Activated T-helper 1 cell treated with anti-CD3 and anti-CD28 coated beads, Interleukin-12 subunit alpha, Interleukin-12 subunit beta, Interleukin-2, Interleukin-4 antibody, amounts not matched to agents 30 ng/mL and 10 ng/mL and 1 ng/mL, durations not matched to agents 14 hours and 24 hours and 36 hours (primary cell): ENCODE results near the gene ALDH1B1. TPM values are rescaled to one million over a fixed set of nuclear protein-coding genes. Genes with fewer than 3 reads are reported as not detected.

ENCODE experiments used
- DNase-seq: peaks from one replicate; pipeline ENCODE4 v3.0.0; 2021; ENCODE audit warnings: low spot score
- H3K27ac Mint-ChIP-seq: one replicate; pipeline ENCODE4 v1.8.0; 2021; ENCODE audit warnings: mild to moderate bottlenecking, mixed read lengths
- H3K27me3 Mint-ChIP-seq: one replicate; pipeline ENCODE4 v1.8.0; 2022; ENCODE audit warnings: mild to moderate bottlenecking, moderate library complexity, mixed read lengths; ENCODE audit not compliant: insufficient read depth
- H3K36me3 Mint-ChIP-seq: one replicate; pipeline ENCODE4 v1.8.0; 2021; ENCODE audit warnings: low read depth, mixed read lengths
- H3K4me1 Mint-ChIP-seq: one replicate; pipeline ENCODE4 v1.8.0; 2021; ENCODE audit warnings: low read depth, mixed read lengths
- H3K4me3 Mint-ChIP-seq: one replicate; pipeline ENCODE4 v1.8.0; 2021; ENCODE audit warnings: mild to moderate bottlenecking, moderate library complexity, mixed read lengths
- H3K9me3 Mint-ChIP-seq: one replicate; pipeline ENCODE4 v1.8.0; 2021; ENCODE audit warnings: mixed read lengths
- intact Hi-C: fragments of 100-400 bp; cut with micrococcal nuclease; formaldehyde crosslinking; loops from one replicate; pipeline ENCODE4 v1.15.1; 2024
- total RNA-seq: library from RNA; stranded (reverse); gene quantifications from 2 replicates; pipeline ENCODE4 v1.2.3, GENCODE V29; 2022

ALDH1B1 gene
- total RNA-seq, 1 donor from 2014 or later = 31.4 TPM

DNA sequence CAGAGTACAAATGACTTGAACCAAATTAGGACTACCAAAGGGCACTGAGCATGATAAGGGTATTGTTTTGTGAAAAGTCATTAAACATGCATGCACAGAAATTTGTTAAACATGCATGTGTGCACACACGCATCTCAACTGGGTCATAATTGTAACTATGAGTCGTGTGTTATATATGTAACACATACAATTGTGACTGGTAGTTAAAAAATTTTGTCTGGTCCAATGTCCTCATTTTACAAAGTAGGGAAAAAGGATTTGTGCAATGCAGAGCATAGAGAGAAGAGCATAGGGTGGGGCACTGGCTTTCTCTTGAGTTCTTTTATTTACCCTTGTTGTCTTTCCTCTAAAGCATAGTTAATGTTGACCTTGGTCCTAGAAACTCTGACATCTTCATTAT is 51.1 kb downstream of the ALDH1B1 start:
- Mint-ChIP-seq H3K4me3 (no peak overlapping the region), H3K27ac (no peak overlapping the region), H3K36me3 (no peaks in the 10 kb centered on the region), H3K9me3 (no peaks in the 10 kb centered on the region), H3K27me3 (peaks cover 10% of the 10 kb centered on the region), H3K4me1 (no peaks in the 10 kb centered on the region)
- DNase-seq = no peak
- intact Hi-C loops = no loop called here

DNA sequence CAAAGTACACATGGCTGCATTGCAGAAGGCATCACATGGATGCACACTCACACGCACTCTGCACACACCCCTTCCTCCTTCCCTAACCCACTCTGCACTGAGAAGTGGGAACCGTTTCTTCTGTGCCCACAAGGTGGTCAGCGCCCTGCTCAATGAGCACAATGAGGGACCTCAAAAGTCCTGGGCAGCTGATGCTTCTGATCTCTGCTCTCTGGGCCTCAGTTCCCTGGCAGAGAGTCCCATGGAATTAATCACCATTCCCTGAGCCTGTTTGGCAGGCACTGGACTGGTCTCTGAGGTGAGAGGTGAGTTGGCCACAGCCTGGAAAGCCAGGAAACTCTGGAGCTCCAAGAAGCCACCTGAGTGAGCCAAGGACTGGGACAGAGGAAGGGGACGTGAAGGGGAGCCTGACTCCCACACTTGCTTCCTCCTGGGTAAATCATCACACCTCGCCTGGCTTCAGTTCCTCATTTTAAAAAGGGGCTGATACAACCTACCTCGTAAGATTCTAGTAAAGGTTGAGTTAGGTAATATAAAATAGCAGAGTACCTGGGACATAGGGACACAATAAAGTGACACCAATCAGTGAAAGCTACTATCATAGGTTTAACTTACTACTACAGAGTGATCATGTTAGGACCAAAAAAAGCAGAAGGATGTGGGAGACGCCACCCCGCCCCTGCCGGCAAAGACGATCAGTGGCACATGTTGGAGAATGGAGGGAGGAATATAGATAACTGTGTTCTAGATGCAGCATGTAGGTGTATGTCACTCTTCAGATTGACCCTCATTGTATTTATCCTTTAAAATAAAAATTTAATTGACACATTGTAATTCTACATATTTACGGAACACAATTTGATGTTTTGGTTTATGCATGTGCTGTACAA is 52.9 kb downstream of the ALDH1B1 start:
- Mint-ChIP-seq H3K4me1 (no peaks in the 10 kb centered on the region), H3K4me3 (no peak overlapping the region), H3K27ac (no peak overlapping the region), H3K36me3 (no peaks in the 10 kb centered on the region), H3K9me3 (no peaks in the 10 kb centered on the region), H3K27me3 (peaks cover 12% of the 10 kb centered on the region)
- intact Hi-C loops = no loop called here
- no peak for DNase-seq

DNA sequence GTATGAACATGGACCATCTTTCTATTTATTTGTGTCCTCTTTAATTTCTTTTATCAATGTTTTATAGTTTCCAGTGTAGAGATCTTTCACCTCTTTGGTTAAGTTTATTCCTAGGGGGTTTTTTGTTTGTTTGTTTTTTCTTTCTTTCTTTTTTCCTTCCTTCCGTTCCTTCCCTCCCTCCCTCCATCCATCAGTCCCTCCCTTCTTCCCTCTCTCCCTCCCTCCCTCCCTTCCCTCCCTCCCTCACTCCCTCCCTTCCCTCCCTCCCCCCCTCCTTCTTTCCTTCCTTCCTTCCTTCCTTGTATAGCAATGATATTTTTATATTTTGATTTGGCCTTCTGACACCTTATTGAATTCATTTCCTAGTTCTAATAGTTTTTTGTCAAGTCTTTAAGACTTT is 55.2 kb downstream of the ALDH1B1 start:
- peaks cover 12% of the 10 kb centered on the region for H3K27me3 Mint-ChIP-seq
- no peak for DNase-seq
- H3K27ac Mint-ChIP-seq = no peak overlapping the region
- intact Hi-C loops = no loop called here
- no peaks in the 10 kb centered on the region for H3K4me1 Mint-ChIP-seq
- no peak overlapping the region for H3K4me3 Mint-ChIP-seq
- H3K9me3 Mint-ChIP-seq = peaks cover 11% of the 10 kb centered on the region
- no peaks in the 10 kb centered on the region for H3K36me3 Mint-ChIP-seq

Other genes with a start within 250 kb of the ALDH1B1 start
- gene IGFBPL1, start 31.8 kb downstream of the ALDH1B1 start, total RNA-seq = not detected in 2 replicates
- gene ANKRD18A, start 227.9 kb downstream of the ALDH1B1 start, total RNA-seq = 4.1 and 4.6 TPM in 2 replicates